A204.1 (cell line): ENCODE data around the gene MAP2K6.

Experiments
- FAIRE-seq: peaks from 2 replicates; lab custom pipeline; 2012; peaks lifted over from hg19 to GRCh38; lab: Jason Lieb, UNC

The MAP2K6 gene

GRCh38 chr17:69414408-69415274, at the start of gene MAP2K6:
Gene MAP2K6, plus strand, starts transcription at chr17:69414697. Its CDS starts 288 bp downstream, at chr17:69414985.
- FAIRE-seq, result no peak

GRCh38 chr17:69367298-69367697, 47.2 kb upstream of the MAP2K6 start:
- FAIRE-seq, result no peak

- no peak for FAIRE-seq
These were observed 41.4 kb upstream of the MAP2K6 start for GRCh38 chr17:69373069-69373468.

GRCh38 chr17:69375229-69375628, 39.3 kb upstream of the MAP2K6 start:
- FAIRE-seq, result no peak

- FAIRE-seq, result no peak
These were observed 25.6 kb upstream of the MAP2K6 start for GRCh38 chr17:69388822-69389442.

GRCh38 chr17:69390795-69391501, 23.5 kb upstream of the MAP2K6 start:
- FAIRE-seq, result no peak

- FAIRE-seq, result no peak
These were observed 13.2 kb upstream of the MAP2K6 start for GRCh38 chr17:69401251-69401650.

- no peak for FAIRE-seq
These were observed 12.4 kb upstream of the MAP2K6 start for GRCh38 chr17:69402052-69402451.

- FAIRE-seq, result no peak
These were observed 10.1 kb upstream of the MAP2K6 start for GRCh38 chr17:69404399-69404798.

- no peak for FAIRE-seq
These were observed 9.4 kb upstream of the MAP2K6 start for GRCh38 chr17:69405096-69405495.

- FAIRE-seq, result no peak
These were observed 7.6 kb upstream of the MAP2K6 start for GRCh38 chr17:69406941-69407340.

- FAIRE-seq, result no peak
These were observed 6.7 kb upstream of the MAP2K6 start for GRCh38 chr17:69407759-69408158.

GRCh38 chr17:69410671-69411070, 3.8 kb upstream of the MAP2K6 start:
- FAIRE-seq, result no peak

GRCh38 chr17:69411766-69412165, 2.7 kb upstream of the MAP2K6 start:
- no peak for FAIRE-seq

- no peak for FAIRE-seq
These were observed 2.2 kb upstream of the MAP2K6 start for GRCh38 chr17:69412251-69412671.

GRCh38 chr17:69415431-69415830, 934 bp downstream of the MAP2K6 start:
- no peak for FAIRE-seq

GRCh38 chr17:69417545-69418483, 3.3 kb downstream of the MAP2K6 start:
- FAIRE-seq, result no peak

- FAIRE-seq, result no peak
These were observed 4.0 kb downstream of the MAP2K6 start for GRCh38 chr17:69418535-69418934.

- FAIRE-seq, result no peak
These were observed 9.0 kb downstream of the MAP2K6 start for GRCh38 chr17:69423450-69423849.

- no peak for FAIRE-seq
These were observed 10.0 kb downstream of the MAP2K6 start for GRCh38 chr17:69424287-69425041.

- FAIRE-seq, result no peak
These were observed 11.5 kb downstream of the MAP2K6 start for GRCh38 chr17:69425978-69426377.
